GM12874 (cell line): ENCODE data around the gene FAM120B.

Experiments used
- CTCF ChIP-seq: IDR thresholded peaks from 2 replicates; pipeline ENCODE4 v1.5.1; 2011; ENCODE audit warnings: low read depth, mild to moderate bottlenecking, control low read depth, low read length, moderate library complexity; ENCODE audit not compliant: insufficient read depth

FAM120B gene

GRCh38 chr6:170453586-170454511, 147.3 kb downstream of the FAM120B start:
- no peak for TF ChIP-seq CTCF

- TF ChIP-seq CTCF, result no peak
Observed at GRCh38 chr6:170454512-170455285, 148.1 kb downstream of the FAM120B start.

GRCh38 chr6:170455335-170455979, 148.9 kb downstream of the FAM120B start:
- no peak for TF ChIP-seq CTCF

GRCh38 chr6:170456334-170456733, 149.8 kb downstream of the FAM120B start:
- no peak for TF ChIP-seq CTCF
